ENCODE measurements around the gene NMT2. TPM values are rescaled to one million over a fixed set of nuclear protein-coding genes. Genes with fewer than 3 reads are reported as not detected.

NMT2 gene
- total RNA-seq, 1 donor from 2014 or later = 13.7 TPM

- Mint-ChIP-seq H3K27me3 (ENCODE audit: low read depth) (peaks cover 5% of the 10 kb centered on the region), H3K4me1 (ENCODE audit: low read depth) (peaks cover 12% of the 10 kb centered on the region), H3K36me3 (ENCODE audit: low read depth) (peaks cover 1% of the 10 kb centered on the region), H3K4me3 (ENCODE audit: unreplicated experiment) (no peak overlapping the region), H3K9me3 (ENCODE audit: low read depth) (no peaks in the 10 kb centered on the region), H3K27ac (ENCODE audit: unreplicated experiment) (no peak overlapping the region)
- TF ChIP-seq CTCF (IDR thresholded peaks at IDR 0.05) = no peak
- DNase-seq (ENCODE audit: low spot score) = no peak
Measured at GRCh38 chr10:15091418-15091817, 77.1 kb downstream of the NMT2 start.

- Mint-ChIP-seq H3K9me3 (ENCODE audit: low read depth) (no peaks in the 10 kb centered on the region), H3K36me3 (ENCODE audit: low read depth) (peaks cover 1% of the 10 kb centered on the region), H3K4me3 (ENCODE audit: unreplicated experiment) (peak within 1 kb of the TSS; percentile 68)
Measured at GRCh38 chr10:15088428-15089261, 79.8 kb downstream of the NMT2 start, which contains the start of gene ACBD7. TSS of gene ACBD7 (minus strand) at chr10:15088776. CDS start at chr10:15088728, 48 bp downstream.

GRCh38 chr10:15084502-15084922 lies 84.0 kb downstream of the NMT2 start:
- peak overlapping the region; percentile 38 for H3K4me3 Mint-ChIP-seq (ENCODE audit: unreplicated experiment)
- no peaks in the 10 kb centered on the region for H3K36me3 Mint-ChIP-seq (ENCODE audit: low read depth)
- no peak for DNase-seq (ENCODE audit: low spot score)
- peak overlapping the region; percentile 9 for H3K27ac Mint-ChIP-seq (ENCODE audit: unreplicated experiment)
- peak; percentile 70 for TF ChIP-seq CTCF (IDR thresholded peaks at IDR 0.05)
- no peaks in the 10 kb centered on the region for H3K27me3 Mint-ChIP-seq (ENCODE audit: low read depth)
- peaks cover 7% of the 10 kb centered on the region for H3K4me1 Mint-ChIP-seq (ENCODE audit: low read depth)
- H3K9me3 Mint-ChIP-seq (ENCODE audit: low read depth) = no peaks in the 10 kb centered on the region

More at GRCh38 chr10:15088428-15089261, 79.8 kb downstream of the NMT2 start, which contains the start of gene ACBD7:
- Mint-ChIP-seq H3K4me1 (ENCODE audit: low read depth) (peaks cover 17% of the 10 kb centered on the region), H3K27ac (ENCODE audit: unreplicated experiment) (no peak within 1 kb of the TSS), H3K27me3 (ENCODE audit: low read depth) (peaks cover 5% of the 10 kb centered on the region)
- DNase-seq (ENCODE audit: low spot score) = no peak
- peak; percentile 68 for TF ChIP-seq CTCF (IDR thresholded peaks at IDR 0.05)

- no peaks in the 10 kb centered on the region for H3K9me3 Mint-ChIP-seq (ENCODE audit: low read depth)
- peaks cover 7% of the 10 kb centered on the region for H3K4me1 Mint-ChIP-seq (ENCODE audit: low read depth)
- DNase-seq (ENCODE audit: low spot score) = no peak
- H3K4me3 Mint-ChIP-seq (ENCODE audit: unreplicated experiment) = peak overlapping the region; percentile 38
- no peaks in the 10 kb centered on the region for H3K36me3 Mint-ChIP-seq (ENCODE audit: low read depth)
- peak overlapping the region; percentile 9 for H3K27ac Mint-ChIP-seq (ENCODE audit: unreplicated experiment)
- TF ChIP-seq CTCF (IDR thresholded peaks at IDR 0.05) = no peak
- no peaks in the 10 kb centered on the region for H3K27me3 Mint-ChIP-seq (ENCODE audit: low read depth)
Measured at GRCh38 chr10:15083674-15084501, 84.6 kb downstream of the NMT2 start.

DNA sequence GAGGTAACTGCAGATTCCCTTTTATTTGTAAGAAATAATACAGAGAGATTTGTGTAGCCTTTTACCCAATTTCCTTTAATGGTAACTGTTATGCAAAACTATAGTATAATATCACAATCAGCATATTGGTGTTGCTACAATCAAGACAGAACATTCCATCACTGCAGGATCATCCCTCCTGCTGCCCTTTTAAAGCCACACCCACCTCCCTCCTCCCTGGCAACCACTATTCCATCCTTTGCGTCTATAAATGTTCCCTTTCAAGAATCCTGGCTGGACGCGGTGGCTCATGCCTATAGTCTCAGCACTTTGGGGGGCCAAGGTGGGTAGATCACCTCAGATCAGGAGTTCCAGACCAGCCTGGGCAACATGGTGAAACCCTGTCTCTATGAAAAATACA lies 93.1 kb downstream of the NMT2 start:
- H3K27ac Mint-ChIP-seq (ENCODE audit: unreplicated experiment) = no peak overlapping the region
- H3K9me3 Mint-ChIP-seq (ENCODE audit: low read depth) = peaks cover 9% of the 10 kb centered on the region
- no peak overlapping the region for H3K4me3 Mint-ChIP-seq (ENCODE audit: unreplicated experiment)
- H3K4me1 Mint-ChIP-seq (ENCODE audit: low read depth) = peaks cover 4% of the 10 kb centered on the region
- DNase-seq (ENCODE audit: low spot score) = no peak
- TF ChIP-seq CTCF (IDR thresholded peaks at IDR 0.05) = no peak
- no peaks in the 10 kb centered on the region for H3K27me3 Mint-ChIP-seq (ENCODE audit: low read depth)
- H3K36me3 Mint-ChIP-seq (ENCODE audit: low read depth) = peaks cover 10% of the 10 kb centered on the region

Measured in chondrocyte (in vitro differentiated cells).